Omental fat pad (tissue), 4 donors: Measurements from ENCODE around the gene CRTC3. TPM values are rescaled to one million over a fixed set of nuclear protein-coding genes. Genes with fewer than 3 reads are reported as not detected.

Experiments used
- ATAC-seq: fragments of 150-250 bp; one replicate; pipeline ENCODE4 v1.9.1; 2016; ENCODE audit warnings: mild to moderate bottlenecking, moderate library complexity; ENCODE audit not compliant: low FRiP score
- DNase-seq: peaks from one replicate; pipeline ENCODE4 v3.0.0-alpha.2; 2019; ENCODE audit warnings: low spot score
- CTCF ChIP-seq, 3 donors: fragments of 450-650 bp; IDR thresholded peaks; one replicate each; pipeline ENCODE4 v1.5.1; 2016 to 2017; ENCODE audit warnings: antibody characterized with exemption in 3 of 3, mild to moderate bottlenecking in 3 of 3, moderate library complexity in 2 of 3
- total RNA-seq, 4 donors: library from RNA; depleted of rRNA; stranded (reverse); fragments of >200 nt; gene quantifications; one replicate each; pipeline ENCODE4 v1.1.0, GENCODE V29; 2016

Gene CRTC3
- total RNA-seq, 4 donors from 2014 or later: 31.5 to 52.8 (median 44.3) TPM

DNA sequence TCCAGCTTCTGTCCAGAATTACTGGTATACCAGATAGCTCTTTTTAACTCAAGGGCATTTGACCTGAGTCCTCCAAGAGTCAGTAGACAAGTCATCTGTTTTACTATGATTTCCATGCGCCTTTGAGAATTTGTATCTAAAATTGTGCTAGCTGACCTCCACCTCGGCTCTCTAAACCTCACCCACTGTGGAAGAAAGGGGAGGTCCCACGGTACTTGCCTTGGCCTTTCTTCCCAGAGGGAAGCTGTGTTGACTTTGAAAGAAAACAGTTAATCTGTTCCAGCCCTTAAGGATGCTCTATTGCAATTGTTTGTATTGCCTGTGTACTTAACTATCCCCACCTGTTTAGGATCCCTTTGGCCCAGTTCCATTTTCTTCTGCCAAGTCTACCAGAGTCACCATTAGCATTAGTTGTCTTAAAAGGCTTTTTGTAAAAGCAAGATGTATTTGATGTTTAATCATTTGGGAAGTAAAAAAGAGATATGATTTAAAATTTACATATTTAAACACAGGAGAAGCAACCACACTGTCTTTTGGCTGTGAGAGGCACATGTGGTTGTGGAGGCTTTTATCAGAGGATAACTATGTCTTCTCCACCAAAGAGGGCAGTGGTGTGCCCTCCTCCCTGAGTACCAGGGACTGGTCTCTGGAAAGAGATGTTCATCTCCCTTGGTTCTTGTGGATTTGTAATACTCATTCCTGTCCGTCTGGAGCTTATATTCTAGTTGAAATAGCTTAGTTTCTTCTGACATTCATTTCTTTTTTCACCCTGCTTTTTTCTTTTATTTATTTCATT lies 88.8 kb downstream of the CRTC3 start:
- TF ChIP-seq CTCF (IDR thresholded peaks at IDR 0.05): no peak
- DNase-seq (no peak), ATAC-seq (no peak)

DNA sequence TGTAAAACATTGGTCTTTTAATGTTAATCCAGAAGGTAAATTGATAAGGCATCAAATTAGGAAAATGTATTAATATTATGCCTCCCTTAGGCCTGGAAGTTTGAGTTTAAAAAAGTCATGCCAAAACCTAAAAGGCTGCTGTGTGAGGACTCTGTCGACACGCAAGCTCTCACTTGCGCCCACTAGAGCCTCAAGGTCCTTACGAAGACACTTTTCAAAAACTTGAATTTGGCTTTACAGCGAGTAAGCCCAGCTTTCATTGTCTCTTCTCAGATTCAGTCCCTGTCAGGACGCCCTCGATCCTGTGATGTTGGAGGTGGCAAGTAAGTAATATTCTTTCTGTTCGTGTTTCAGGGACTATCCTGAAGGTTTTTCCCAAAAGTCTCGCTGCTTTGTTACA lies 89.7 kb downstream of the CRTC3 start:
- ATAC-seq (no peak), DNase-seq (no peak)

GRCh38 chr15:90619939-90620338 lies 90.2 kb downstream of the CRTC3 start:
- no peak for TF ChIP-seq CTCF (IDR thresholded peaks at IDR 0.05)
- ATAC-seq: no peak
- DNase-seq: no peak

More for the DNA sequence above, 89.7 kb downstream of the CRTC3 start:
- no peak for TF ChIP-seq CTCF (IDR thresholded peaks at IDR 0.05)

- DNase-seq (no peak), ATAC-seq (no peak)
- TF ChIP-seq CTCF (IDR thresholded peaks at IDR 0.05): no peak
These were observed 90.8 kb downstream of the CRTC3 start for GRCh38 chr15:90620379-90621067.

DNA sequence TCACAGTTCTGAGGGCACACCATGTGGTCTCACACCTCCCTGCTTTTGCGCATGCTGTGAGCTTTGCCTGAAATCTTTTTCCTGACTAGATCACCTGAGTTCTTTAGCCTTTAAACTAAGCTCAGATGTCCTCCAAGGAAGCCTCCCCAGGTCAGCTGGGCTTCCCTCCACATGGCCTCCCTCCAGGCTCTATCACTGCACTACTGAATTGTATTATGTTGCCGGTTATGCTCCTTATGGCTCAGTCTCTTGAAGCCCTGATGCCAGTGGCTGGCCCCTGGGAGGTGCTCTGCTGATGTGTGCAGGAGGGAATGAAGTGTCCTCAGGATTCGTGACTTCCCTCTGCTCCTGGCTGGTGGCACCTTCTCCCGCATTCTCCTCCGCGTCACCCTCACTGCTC lies 94.1 kb downstream of the CRTC3 start:
- ATAC-seq (peak; percentile 48), DNase-seq (no peak)
- no peak for TF ChIP-seq CTCF (IDR thresholded peaks at IDR 0.05)

GRCh38 chr15:90624278-90624981 lies 94.7 kb downstream of the CRTC3 start:
- DNase-seq (no peak), ATAC-seq (no peak)
- TF ChIP-seq CTCF (IDR thresholded peaks at IDR 0.05): no peak
